HEK293 (cell line): Measurements from ENCODE around the gene ACVR2A.

Source experiments
- CTCF ChIA-PET: fragments of 350-600 bp; formaldehyde crosslinking; extraction: SDS; loops from one replicate; lab custom pipeline; 2021; ENCODE audit warnings: antibody characterized with exemption; lab: Yijun Ruan, JAX
- POLR2A ChIA-PET: fragments of 300-600 bp; formaldehyde crosslinking; extraction: SDS; loops from one replicate; lab custom pipeline; 2020; ENCODE audit warnings: antibody characterized with exemption, inconsistent platforms; lab: Yijun Ruan, JAX
- H3K27ac ChIP-seq: fragments of 200-500 bp; sonication (Bioruptor generic); 2 replicates; pipeline ENCODE4 v1.5.1; 2014; ENCODE audit warnings: low read depth, low read length, control low read depth, inconsistent platforms; ENCODE audit errors: extremely low read depth
- H3K36me3 ChIP-seq, 2 experiments: fragments of 200-500 bp in 1 of 2; sonication (Bioruptor generic) in 1 of 2; 1 replicate in 1 of 2; 2 replicates in 1 of 2; pipeline ENCODE4 v1.5.1; 2014 to 2017; ENCODE audit warnings: inconsistent platforms in 2 of 2, low read length in 2 of 2; ENCODE audit not compliant: control insufficient read depth in 2 of 2, insufficient read depth in 1 of 2
- H3K4me1 ChIP-seq: fragments of 200-500 bp; sonication (Bioruptor generic); 2 replicates; pipeline ENCODE4 v1.5.1; 2014; ENCODE audit warnings: mild to moderate bottlenecking, low read length, inconsistent platforms; ENCODE audit not compliant: control insufficient read depth, insufficient read depth
- H3K4me3 ChIP-seq: 2 replicates; pipeline ENCODE4 v1.5.1; 2011; ENCODE audit warnings: low read depth, mild to moderate bottlenecking, control low read depth, low read length, moderate library complexity
- H3K9me3 ChIP-seq: fragments of 200-500 bp; sonication (Bioruptor generic); 2 replicates; pipeline ENCODE4 v1.5.1; 2014; ENCODE audit warnings: low read depth, low read length, inconsistent platforms; ENCODE audit not compliant: control insufficient read depth, insufficient read depth
- GLIS1 ChIP-seq: fragments of 450-650 bp; formaldehyde crosslinking; IDR thresholded peaks from 2 replicates; pipeline ENCODE4 v1.5.1; 2016; ENCODE audit warnings: missing biosample characterization, missing genetic modification characterization
- SP2 ChIP-seq: fragments of 450-650 bp; formaldehyde crosslinking; IDR thresholded peaks from 2 replicates; pipeline ENCODE4 v1.5.1; 2016; ENCODE audit warnings: missing biosample characterization, missing genetic modification characterization
- SP7 ChIP-seq: fragments of 450-650 bp; formaldehyde crosslinking; IDR thresholded peaks from 2 replicates; pipeline ENCODE4 v1.5.1; 2016; ENCODE audit warnings: missing biosample characterization, missing genetic modification characterization
- ZBTB1 ChIP-seq: fragments of 450-650 bp; formaldehyde crosslinking; IDR thresholded peaks from 2 replicates; pipeline ENCODE4 v1.5.1; 2016; ENCODE audit warnings: missing biosample characterization, missing genetic modification characterization
- ZBTB21 ChIP-seq: fragments of 450-650 bp; formaldehyde crosslinking; IDR thresholded peaks from 2 replicates; pipeline ENCODE4 v1.5.1; 2017; ENCODE audit warnings: missing biosample characterization, missing genetic modification characterization
- ZBTB48 ChIP-seq: fragments of 450-650 bp; formaldehyde crosslinking; IDR thresholded peaks from 2 replicates; pipeline ENCODE4 v1.5.1; 2016; ENCODE audit warnings: missing biosample characterization, missing genetic modification characterization
- ZBTB7A ChIP-seq: fragments of 450-650 bp; formaldehyde crosslinking; IDR thresholded peaks from 2 replicates; pipeline ENCODE4 v1.5.1; 2016; ENCODE audit warnings: low read depth, missing biosample characterization, missing genetic modification characterization
- ZEB2 ChIP-seq: fragments of 450-650 bp; formaldehyde crosslinking; IDR thresholded peaks from 2 replicates; pipeline ENCODE4 v1.5.1; 2016; ENCODE audit warnings: missing biosample characterization, missing genetic modification characterization
- ZNF138 ChIP-seq: fragments of 450-650 bp; formaldehyde crosslinking; IDR thresholded peaks from 2 replicates; pipeline ENCODE4 v1.5.1; 2016; ENCODE audit warnings: missing biosample characterization, missing genetic modification characterization, borderline replicate concordance
- ZNF148 ChIP-seq: fragments of 450-650 bp; formaldehyde crosslinking; IDR thresholded peaks from 2 replicates; pipeline ENCODE4 v1.5.0; 2017; ENCODE audit warnings: missing biosample characterization, missing genetic modification characterization, borderline replicate concordance
- ZNF16 ChIP-seq: fragments of 450-650 bp; formaldehyde crosslinking; IDR thresholded peaks from 2 replicates; pipeline ENCODE4 v1.5.1; 2016; ENCODE audit warnings: low read depth, missing biosample characterization, missing genetic modification characterization
- ZNF239 ChIP-seq: fragments of 450-650 bp; formaldehyde crosslinking; IDR thresholded peaks from 2 replicates; pipeline ENCODE4 v1.5.1; 2016; ENCODE audit warnings: missing biosample characterization, missing genetic modification characterization
- ZNF274 ChIP-seq, 2 experiments: fragments of 200-500 bp in 1 of 2; fragments of 450-650 bp in 1 of 2; sonication (Bioruptor generic) in 1 of 2; formaldehyde crosslinking in 1 of 2; IDR thresholded peaks; 2 replicates each; pipeline versions ENCODE4 v1.5.1 to v1.6.1; 2014 to 2016; ENCODE audit warnings: borderline replicate concordance in 1 of 2, inconsistent platforms in 1 of 2, low read length in 1 of 2, missing biosample characterization in 1 of 2, missing genetic modification characterization in 1 of 2
- ZNF341 ChIP-seq: fragments of 450-650 bp; formaldehyde crosslinking; IDR thresholded peaks from 2 replicates; pipeline ENCODE4; 2016; ENCODE audit warnings: low read depth, missing biosample characterization, missing genetic modification characterization
- ZNF354C ChIP-seq: fragments of 450-650 bp; formaldehyde crosslinking; IDR thresholded peaks from 2 replicates; pipeline ENCODE4 v1.5.1; 2016; ENCODE audit warnings: missing biosample characterization, missing genetic modification characterization, low read depth, borderline replicate concordance
- ZNF398 ChIP-seq: fragments of 450-650 bp; formaldehyde crosslinking; IDR thresholded peaks from 2 replicates; pipeline ENCODE4 v1.5.1; 2017; ENCODE audit warnings: missing biosample characterization, missing genetic modification characterization
- ZNF423 ChIP-seq: fragments of 450-650 bp; formaldehyde crosslinking; IDR thresholded peaks from 2 replicates; pipeline ENCODE4 v1.5.1; 2016; ENCODE audit warnings: missing biosample characterization, missing genetic modification characterization
- ZNF488 ChIP-seq: fragments of 450-650 bp; formaldehyde crosslinking; IDR thresholded peaks from 2 replicates; pipeline ENCODE4 v1.5.1; 2016; ENCODE audit warnings: missing biosample characterization, missing genetic modification characterization
- ZNF529 ChIP-seq: fragments of 450-650 bp; formaldehyde crosslinking; IDR thresholded peaks from 2 replicates; pipeline ENCODE4 v1.5.1; 2017; ENCODE audit warnings: missing genetic modification characterization, missing biosample characterization; ENCODE audit not compliant: insufficient replicate concordance
- ZNF624 ChIP-seq: fragments of 450-650 bp; formaldehyde crosslinking; IDR thresholded peaks from 2 replicates; pipeline ENCODE4 v1.5.1; 2017; ENCODE audit warnings: missing biosample characterization, missing genetic modification characterization
- ZNF837 ChIP-seq: fragments of 450-650 bp; formaldehyde crosslinking; IDR thresholded peaks from 2 replicates; pipeline ENCODE4 v1.5.1; 2016; ENCODE audit warnings: missing biosample characterization, missing genetic modification characterization
- ZNF843 ChIP-seq: fragments of 450-650 bp; formaldehyde crosslinking; IDR thresholded peaks from 2 replicates; pipeline ENCODE4 v1.5.1; 2016; ENCODE audit warnings: missing biosample characterization, missing genetic modification characterization
- ZXDB ChIP-seq: fragments of 450-650 bp; formaldehyde crosslinking; IDR thresholded peaks from 2 replicates; pipeline ENCODE4 v1.5.1; 2016; ENCODE audit warnings: missing biosample characterization, missing genetic modification characterization
- TF ChIP-seq, protein P1 (sequence below): fragments of 450-650 bp; formaldehyde crosslinking; IDR thresholded peaks from 2 replicates; pipeline ENCODE4 v1.5.1; 2016; ENCODE audit warnings: missing biosample characterization, missing genetic modification characterization, low read depth
- TF ChIP-seq, protein P2 (sequence below): fragments of 450-650 bp; formaldehyde crosslinking; IDR thresholded peaks from 2 replicates; pipeline ENCODE4 v1.5.1; 2016; ENCODE audit warnings: missing biosample characterization, missing genetic modification characterization

The ACVR2A gene

DNA sequence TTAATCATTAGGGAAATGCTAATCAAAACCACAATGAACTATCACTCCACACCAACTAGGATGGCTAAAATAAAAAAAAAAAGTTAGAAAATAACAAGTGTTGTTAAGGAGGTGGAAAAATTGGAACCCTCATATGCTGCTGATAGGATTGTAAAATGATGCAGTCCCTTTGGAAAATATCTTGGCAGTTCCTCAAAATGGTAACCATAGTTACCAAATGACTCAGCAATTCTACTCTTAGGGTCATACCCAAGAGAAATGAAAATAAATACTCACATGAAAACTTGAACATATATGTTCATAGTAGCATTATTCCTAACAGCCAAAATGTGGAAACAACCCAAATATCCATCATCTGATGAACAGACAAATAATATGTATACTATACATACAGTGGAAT, 15.7 kb upstream of the ACVR2A start:
- TF ChIP-seq ZNF624 (tag by site-specific recombination): no peak
- no peak for TF ChIP-seq ZNF341 (tag by site-specific recombination)
- TF ChIP-seq ZBTB1 (tag by site-specific recombination): no peak
- TF ChIP-seq ZNF354C (tag by site-specific recombination): no peak
- no peak for TF ChIP-seq ZBTB7A (tag by site-specific recombination)
- no peak for TF ChIP-seq ZNF138
- no peak for TF ChIP-seq ZBTB21 (tag by site-specific recombination)
- no peak for TF ChIP-seq ZXDB (tag by site-specific recombination)
- no peak for TF ChIP-seq ZNF148 (tag by site-specific recombination)
- TF ChIP-seq ZNF16 (tag by site-specific recombination): no peak
- no peak for TF ChIP-seq ZNF529 (tag by site-specific recombination)
- no peak for TF ChIP-seq ZEB2 (tag by site-specific recombination)
- Histone ChIP-seq H3K4me3 (no peak overlapping the region), H3K27ac (no peak overlapping the region), H3K36me3 (no peaks in the 10 kb centered on the region), H3K9me3 (no peaks in the 10 kb centered on the region), H3K4me1 (no peaks in the 10 kb centered on the region)
- POLR2A ChIA-PET: no interaction called here
- CTCF ChIA-PET: no interaction called here

GRCh38 chr2:147836099-147836498, 8.7 kb upstream of the ACVR2A start:
- no peaks in the 10 kb centered on the region for H3K36me3 ChIP-seq
- POLR2A ChIA-PET: no interaction called here
- CTCF ChIA-PET: no interaction called here
- H3K4me1 ChIP-seq: no peaks in the 10 kb centered on the region
- H3K4me3 ChIP-seq: no peak overlapping the region
- H3K9me3 ChIP-seq: no peaks in the 10 kb centered on the region
- TF ChIP-seq GLIS1 (tag by site-specific recombination) (no peak), SP7 (tag by site-specific recombination) (no peak), ZNF423 (tag by site-specific recombination) (no peak), ZNF488 (tag by site-specific recombination) (no peak), ZNF837 (no peak), ZNF274 (IDR thresholded peaks at IDR 0.05; ENCODE audit: low read length) (no peak), ZNF274 (tag by site-specific recombination; IDR thresholded peaks at IDR 0.05; ENCODE audit: borderline replicate concordance) (no peak), ZNF843 (tag by site-specific recombination) (no peak), ZBTB48 (tag by site-specific recombination) (no peak), ZNF398 (tag by site-specific recombination) (no peak), ZNF239 (tag by site-specific recombination) (no peak), SP2 (tag by site-specific recombination) (no peak)
- TF ChIP-seq, protein P1, sequence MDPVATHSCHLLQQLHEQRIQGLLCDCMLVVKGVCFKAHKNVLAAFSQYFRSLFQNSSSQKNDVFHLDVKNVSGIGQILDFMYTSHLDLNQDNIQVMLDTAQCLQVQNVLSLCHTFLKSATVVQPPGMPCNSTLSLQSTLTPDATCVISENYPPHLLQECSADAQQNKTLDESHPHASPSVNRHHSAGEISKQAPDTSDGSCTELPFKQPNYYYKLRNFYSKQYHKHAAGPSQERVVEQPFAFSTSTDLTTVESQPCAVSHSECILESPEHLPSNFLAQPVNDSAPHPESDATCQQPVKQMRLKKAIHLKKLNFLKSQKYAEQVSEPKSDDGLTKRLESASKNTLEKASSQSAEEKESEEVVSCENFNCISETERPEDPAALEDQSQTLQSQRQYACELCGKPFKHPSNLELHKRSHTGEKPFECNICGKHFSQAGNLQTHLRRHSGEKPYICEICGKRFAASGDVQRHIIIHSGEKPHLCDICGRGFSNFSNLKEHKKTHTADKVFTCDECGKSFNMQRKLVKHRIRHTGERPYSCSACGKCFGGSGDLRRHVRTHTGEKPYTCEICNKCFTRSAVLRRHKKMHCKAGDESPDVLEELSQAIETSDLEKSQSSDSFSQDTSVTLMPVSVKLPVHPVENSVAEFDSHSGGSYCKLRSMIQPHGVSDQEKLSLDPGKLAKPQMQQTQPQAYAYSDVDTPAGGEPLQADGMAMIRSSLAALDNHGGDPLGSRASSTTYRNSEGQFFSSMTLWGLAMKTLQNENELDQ (tag by site-specific recombination): no peak
- TF ChIP-seq, protein P2, sequence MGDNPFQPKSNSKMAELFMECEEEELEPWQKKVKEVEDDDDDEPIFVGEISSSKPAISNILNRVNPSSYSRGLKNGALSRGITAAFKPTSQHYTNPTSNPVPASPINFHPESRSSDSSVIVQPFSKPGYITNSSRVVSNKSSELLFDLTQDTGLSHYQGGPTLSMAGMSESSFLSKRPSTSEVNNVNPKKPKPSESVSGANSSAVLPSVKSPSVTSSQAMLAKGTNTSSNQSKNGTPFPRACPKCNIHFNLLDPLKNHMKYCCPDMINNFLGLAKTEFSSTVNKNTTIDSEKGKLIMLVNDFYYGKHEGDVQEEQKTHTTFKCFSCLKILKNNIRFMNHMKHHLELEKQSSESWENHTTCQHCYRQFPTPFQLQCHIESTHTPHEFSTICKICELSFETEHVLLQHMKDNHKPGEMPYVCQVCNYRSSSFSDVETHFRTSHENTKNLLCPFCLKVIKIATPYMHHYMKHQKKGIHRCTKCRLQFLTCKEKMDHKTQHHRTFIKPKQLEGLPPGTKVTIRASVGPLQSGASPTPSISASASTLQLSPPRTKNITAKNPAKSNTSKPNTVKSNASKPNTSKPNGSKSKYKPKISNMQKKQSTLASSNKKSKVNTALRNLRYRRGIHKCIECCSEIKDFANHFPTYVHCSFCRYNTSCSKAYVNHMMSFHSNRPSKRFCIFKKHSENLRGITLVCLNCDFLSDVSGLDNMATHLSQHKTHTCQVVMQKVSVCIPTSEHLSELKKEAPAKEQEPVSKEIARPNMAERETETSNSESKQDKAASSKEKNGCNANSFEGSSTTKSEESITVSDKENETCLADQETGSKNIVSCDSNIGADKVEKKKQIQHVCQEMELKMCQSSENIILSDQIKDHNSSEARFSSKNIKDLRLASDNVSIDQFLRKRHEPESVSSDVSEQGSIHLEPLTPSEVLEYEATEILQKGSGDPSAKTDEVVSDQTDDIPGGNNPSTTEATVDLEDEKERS: no peak
- H3K27ac ChIP-seq: no peak overlapping the region
